GM23338 (cell line): ENCODE data around the gene ADGRG7. TPM values are rescaled to one million over a fixed set of nuclear protein-coding genes. Genes with fewer than 3 reads are reported as not detected.

ENCODE experiments used
- ATAC-seq: fragments of 200-7000 bp; cut with Tn5 transposase; 3 replicates; pipeline ENCODE4 v1.9.1; 2020
- DNase-seq: peaks from one replicate; pipeline ENCODE4 v3.0.0-alpha.2; 2015; ENCODE audit warnings: low spot score
- H2AFZ ChIP-seq: fragments of 200-600 bp; sonication (generic); 2 replicates; pipeline ENCODE4 v1.8.0; 2016; ENCODE audit warnings: antibody characterized with exemption, mild to moderate bottlenecking, moderate library complexity
- H3F3A ChIP-seq: fragments of 200-600 bp; sonication (generic); replicated peaks from 2 replicates; pipeline ENCODE4 v1.8.0; 2017; ENCODE audit warnings: antibody characterized with exemption, mixed run types, low read depth
- H3K27ac ChIP-seq: fragments of 200-600 bp; sonication (generic); 2 replicates; pipeline ENCODE4 v1.6.1; 2016; ENCODE audit warnings: low read depth
- H3K27me3 ChIP-seq: fragments of 200-600 bp; sonication (generic); 2 replicates; pipeline ENCODE4 v1.8.0; 2016; ENCODE audit warnings: mild to moderate bottlenecking, mixed run types, moderate library complexity; ENCODE audit not compliant: insufficient read depth
- H3K36me3 ChIP-seq: fragments of 200-600 bp; sonication (generic); 2 replicates; pipeline ENCODE4 v1.8.0; 2016; ENCODE audit warnings: mild to moderate bottlenecking; ENCODE audit not compliant: insufficient read depth
- H3K4me1 ChIP-seq: fragments of 200-600 bp; sonication (generic); 2 replicates; pipeline ENCODE4 v1.8.0; 2016; ENCODE audit warnings: mild to moderate bottlenecking, moderate library complexity; ENCODE audit not compliant: insufficient read depth
- H3K4me2 ChIP-seq: fragments of 200-600 bp; sonication (generic); 2 replicates; pipeline ENCODE4 v1.7.1; 2017; ENCODE audit warnings: mixed run types
- H3K4me3 ChIP-seq: fragments of 200-600 bp; sonication (generic); 2 replicates; pipeline ENCODE4 v1.6.1; 2016; ENCODE audit warnings: mixed run types
- H3K79me2 ChIP-seq: fragments of 200-600 bp; sonication (generic); replicated peaks from 2 replicates; pipeline ENCODE4 v1.8.0; 2017; ENCODE audit warnings: mild to moderate bottlenecking; ENCODE audit not compliant: insufficient read depth
- H3K9me2 ChIP-seq: fragments of 200-600 bp; sonication (generic); 2 replicates; pipeline ENCODE4 v1.8.0; 2017; ENCODE audit not compliant: insufficient read depth
- H4K20me1 ChIP-seq: fragments of 200-600 bp; sonication (generic); replicated peaks from 2 replicates; pipeline ENCODE4 v1.8.0; 2017; ENCODE audit warnings: mild to moderate bottlenecking; ENCODE audit not compliant: insufficient read depth
- H3K27ac Mint-ChIP-seq: 2 replicates; pipeline ENCODE4 v1.8.0; 2020; ENCODE audit warnings: inconsistent platforms, mild to moderate bottlenecking, moderate library complexity, mixed read lengths
- H3K27me3 Mint-ChIP-seq: 3 replicates; pipeline ENCODE4 v1.8.0; 2022; ENCODE audit warnings: low read depth, mild to moderate bottlenecking, moderate library complexity, mixed read lengths, inconsistent platforms; ENCODE audit not compliant: insufficient read depth, poor library complexity
- H3K36me3 Mint-ChIP-seq: 3 replicates; pipeline ENCODE4 v1.8.0; 2021; ENCODE audit warnings: low read depth, mild to moderate bottlenecking, inconsistent platforms, moderate library complexity, mixed read lengths
- H3K4me1 Mint-ChIP-seq: 3 replicates; pipeline ENCODE4 v1.8.0; 2020; ENCODE audit warnings: mild to moderate bottlenecking, inconsistent platforms, mixed read lengths
- H3K4me3 Mint-ChIP-seq: 3 replicates; pipeline ENCODE4 v1.8.0; 2021; ENCODE audit warnings: moderate library complexity, mild to moderate bottlenecking, inconsistent platforms, mixed read lengths
- H3K9me3 Mint-ChIP-seq: 3 replicates; pipeline ENCODE4 v1.8.0; 2020; ENCODE audit warnings: moderate library complexity, mild to moderate bottlenecking, inconsistent platforms, mixed read lengths
- CREB1 ChIP-seq: fragments of 250-450 bp; sonication (Bioruptor Pico); IDR thresholded peaks from 2 replicates; pipeline ENCODE4 v1.5.0; 2020; ENCODE audit warnings: low read depth, mild to moderate bottlenecking, moderate library complexity
- CTCF ChIP-seq, 2 experiments: fragments of 200-600 bp in 1 of 2; sonication (generic) in 1 of 2; conservative IDR thresholded peaks; 2 replicates each; pipeline versions ENCODE4 v1.5.1 to v1.6.1; 2016 to 2017; ENCODE audit warnings: antibody characterized with exemption in 2 of 2, low read depth in 2 of 2, mild to moderate bottlenecking in 2 of 2, moderate library complexity in 1 of 2
- ETS1 ChIP-seq: IDR thresholded peaks from 2 replicates; pipeline ENCODE4 v1.6.1; 2016; ENCODE audit warnings: antibody characterized with exemption
- EZH2 ChIP-seq: fragments of 200-600 bp; sonication (generic); IDR thresholded peaks from one replicate; pipeline ENCODE4 v1.8.0; 2017; ENCODE audit warnings: antibody characterized with exemption, mild to moderate bottlenecking, low read depth; ENCODE audit not compliant: unreplicated experiment
- EZH2phosphoT487 ChIP-seq: fragments of 200-600 bp; sonication (generic); IDR thresholded peaks from one replicate; pipeline ENCODE4 v1.8.1; 2018; ENCODE audit warnings: antibody characterized with exemption; ENCODE audit not compliant: unreplicated experiment
- JUNB ChIP-seq: IDR thresholded peaks from one replicate; pipeline ENCODE4 v1.6.1; 2016; ENCODE audit warnings: antibody characterized with exemption; ENCODE audit not compliant: unreplicated experiment
- NANOG ChIP-seq: IDR thresholded peaks from 2 replicates; pipeline ENCODE4 v1.6.1; 2016; ENCODE audit warnings: antibody characterized with exemption, borderline replicate concordance
- POLR2AphosphoS5 ChIP-seq: IDR thresholded peaks from 2 replicates; pipeline ENCODE4 v1.6.1; 2016; ENCODE audit warnings: antibody characterized with exemption, low read depth
- REST ChIP-seq: IDR thresholded peaks from one replicate; pipeline ENCODE4 v1.6.1; 2018; ENCODE audit warnings: antibody characterized with exemption; ENCODE audit not compliant: unreplicated experiment
- STAT1 ChIP-seq: IDR thresholded peaks from one replicate; pipeline ENCODE4 v1.6.1; 2016; ENCODE audit warnings: antibody characterized with exemption; ENCODE audit not compliant: unreplicated experiment
- ZNF114 ChIP-seq: fragments of 250-450 bp; sonication (Bioruptor Pico); IDR thresholded peaks from 2 replicates; pipeline ENCODE4 v1.5.0; 2020; ENCODE audit warnings: mild to moderate bottlenecking, moderate library complexity
- ZNF331 ChIP-seq: fragments of 250-450 bp; sonication (Bioruptor Pico); IDR thresholded peaks from 2 replicates; pipeline ENCODE4 v1.5.0; 2020; ENCODE audit warnings: low read depth, mild to moderate bottlenecking, moderate library complexity
- ZNF462 ChIP-seq: fragments of 250-450 bp; sonication (Bioruptor Pico); IDR thresholded peaks from 2 replicates; pipeline ENCODE4 v1.5.0; 2020; ENCODE audit warnings: mild to moderate bottlenecking, moderate library complexity
- polyA plus RNA-seq: library from polyadenylated mRNA; unstranded; fragments of >200 nt; fragmentation: Nextera tagmentation; extraction: Ambion mirVana; gene quantifications from 2 replicates; pipeline ENCODE4 v1.2.1, GENCODE V29; 2016
- total RNA-seq: library from RNA; depleted of rRNA; stranded (reverse); fragments of >200 nt; shearing (Covaris generic); gene quantifications from 2 replicates; pipeline ENCODE4 v1.2.3, GENCODE V29; 2014

ADGRG7 gene
- total and polyA plus RNA-seq, 2 experiments from 2014 or later = not detected

- TF ChIP-seq ZNF331 (CRISPR knock-in tag) (no peak), JUNB (no peak), CREB1 (no peak), EZH2 (no peak)
Observed at GRCh38 chr3:100615684-100616083, 6.3 kb downstream of the ADGRG7 start (continued).

- peaks cover 9% of the 10 kb centered on the region; the same call in 2 of the 3 replicates for H3K9me3 Mint-ChIP-seq
- H3K27me3 Mint-ChIP-seq = peaks cover 3% of the 10 kb centered on the region
- no peaks in the 10 kb centered on the region for H3K4me1 Mint-ChIP-seq
- no peak for TF ChIP-seq POLR2AphosphoS5
- no peak for TF ChIP-seq CTCF (conservative IDR thresholded peaks at IDR 0.05; ENCODE audit: low read depth in 2 of 2)
- TF ChIP-seq CREB1 = no peak
- TF ChIP-seq ETS1 = no peak
- TF ChIP-seq EZH2 = no peak
- TF ChIP-seq EZH2phosphoT487 = no peak
- no peak for TF ChIP-seq NANOG
- no peak for TF ChIP-seq STAT1
- TF ChIP-seq ZNF114 (CRISPR knock-in tag) = no peak
- no peak for TF ChIP-seq REST
- TF ChIP-seq ZNF331 (CRISPR knock-in tag) = no peak
- no peak for TF ChIP-seq JUNB
- no peak for TF ChIP-seq ZNF462 (CRISPR knock-in tag)
- Histone ChIP-seq H3K4me1 (no peaks in the 10 kb centered on the region), H2AFZ (no peak overlapping the region), H3K9me2 (no peaks in the 10 kb centered on the region), H3K79me2 (no peaks in the 10 kb centered on the region), H3K27ac (no peak overlapping the region), H3K4me3 (no peak overlapping the region), H4K20me1 (no peaks in the 10 kb centered on the region), H3K4me2 (no peak overlapping the region), H3K27me3 (no peaks in the 10 kb centered on the region), H3F3A (no peaks in the 10 kb centered on the region), H3K36me3 (no peaks in the 10 kb centered on the region)
- no peak for ATAC-seq
- H3K36me3 Mint-ChIP-seq = no peaks in the 10 kb centered on the region
- no peak overlapping the region for H3K4me3 Mint-ChIP-seq
- H3K27ac Mint-ChIP-seq = no peak overlapping the region
- DNase-seq = no peak
Observed at GRCh38 chr3:100621251-100621650, 11.8 kb downstream of the ADGRG7 start.
